BE2C (cell line): ENCODE measurements around the gene FAM32A.

Experiments used
- DNase-seq: peaks from one replicate; pipeline ENCODE4 v3.0.0-alpha.2; 2020
- H3K27me3 ChIP-seq: fragments of 250-450 bp; sonication (Bioruptor Pico); 2 replicates; pipeline ENCODE4 v1.5.1; 2020; ENCODE audit warnings: mild to moderate bottlenecking
- H3K36me3 ChIP-seq: fragments of 250-450 bp; sonication (Bioruptor Pico); 2 replicates; pipeline ENCODE4 v1.5.1; 2020; ENCODE audit warnings: mild to moderate bottlenecking
- H3K4me1 ChIP-seq: fragments of 250-450 bp; sonication (Bioruptor Pico); 2 replicates; pipeline ENCODE4 v1.5.1; 2020
- H3K4me3 ChIP-seq: 2 replicates; pipeline ENCODE4 v1.5.1; 2011; ENCODE audit warnings: low read depth, low read length
- H3K9me3 ChIP-seq: fragments of 250-450 bp; sonication (Bioruptor Pico); 2 replicates; pipeline ENCODE4 v1.5.1; 2020
- TF ChIP-seq, protein P1 (sequence below): IDR thresholded peaks from 2 replicates; pipeline ENCODE4 v1.5.1; 2012; ENCODE audit warnings: mild to moderate bottlenecking, low read depth, low read length

FAM32A gene

GRCh38 chr19:16197622-16198369, 12.6 kb downstream of the FAM32A start, which contains the start of gene AP1M1:
TSS of gene AP1M1 (plus strand) at chr19:16197911. CDS start at chr19:16198027, 116 bp downstream.
- peaks cover 8% of the 10 kb centered on the region; the same call in 1 of the 2 replicates for H3K36me3 ChIP-seq
- TF ChIP-seq, protein P1, sequence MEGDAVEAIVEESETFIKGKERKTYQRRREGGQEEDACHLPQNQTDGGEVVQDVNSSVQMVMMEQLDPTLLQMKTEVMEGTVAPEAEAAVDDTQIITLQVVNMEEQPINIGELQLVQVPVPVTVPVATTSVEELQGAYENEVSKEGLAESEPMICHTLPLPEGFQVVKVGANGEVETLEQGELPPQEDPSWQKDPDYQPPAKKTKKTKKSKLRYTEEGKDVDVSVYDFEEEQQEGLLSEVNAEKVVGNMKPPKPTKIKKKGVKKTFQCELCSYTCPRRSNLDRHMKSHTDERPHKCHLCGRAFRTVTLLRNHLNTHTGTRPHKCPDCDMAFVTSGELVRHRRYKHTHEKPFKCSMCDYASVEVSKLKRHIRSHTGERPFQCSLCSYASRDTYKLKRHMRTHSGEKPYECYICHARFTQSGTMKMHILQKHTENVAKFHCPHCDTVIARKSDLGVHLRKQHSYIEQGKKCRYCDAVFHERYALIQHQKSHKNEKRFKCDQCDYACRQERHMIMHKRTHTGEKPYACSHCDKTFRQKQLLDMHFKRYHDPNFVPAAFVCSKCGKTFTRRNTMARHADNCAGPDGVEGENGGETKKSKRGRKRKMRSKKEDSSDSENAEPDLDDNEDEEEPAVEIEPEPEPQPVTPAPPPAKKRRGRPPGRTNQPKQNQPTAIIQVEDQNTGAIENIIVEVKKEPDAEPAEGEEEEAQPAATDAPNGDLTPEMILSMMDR, result no peak
- peak within 1 kb of the TSS; percentile 96 for H3K4me3 ChIP-seq
- H3K27me3 ChIP-seq, result no peaks in the 10 kb centered on the region
- H3K4me1 ChIP-seq, result no peaks in the 10 kb centered on the region; the same call in 1 of the 2 replicates
- peak; percentile 99 for DNase-seq
- no peaks in the 10 kb centered on the region for H3K9me3 ChIP-seq

DNA sequence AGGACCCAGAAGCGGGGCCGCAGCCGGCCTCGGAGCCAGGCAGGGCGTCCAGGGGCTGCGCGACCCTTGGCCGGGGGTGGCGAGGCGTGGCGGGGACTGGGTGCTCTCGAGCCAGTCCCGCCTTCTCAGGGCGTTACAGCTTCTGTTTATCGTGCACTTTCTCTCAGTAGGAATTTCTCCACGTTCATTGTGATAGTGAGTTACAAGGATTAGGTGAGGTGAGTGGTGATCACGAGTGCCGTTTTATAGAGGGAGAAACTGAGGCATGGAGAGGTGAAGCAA, 13.1 kb downstream of the FAM32A start:
- TF ChIP-seq, protein P1, result no peak
- H3K4me1 ChIP-seq, result no peaks in the 10 kb centered on the region; the same call in 1 of the 2 replicates
- H3K9me3 ChIP-seq, result no peaks in the 10 kb centered on the region
- H3K36me3 ChIP-seq, result peaks cover 12% of the 10 kb centered on the region
- peak overlapping the region; percentile 96 for H3K4me3 ChIP-seq
- DNase-seq, result no peak
- H3K27me3 ChIP-seq, result no peaks in the 10 kb centered on the region

- Histone ChIP-seq H3K4me1 (no peaks in the 10 kb centered on the region; the same call in 1 of the 2 replicates), H3K9me3 (no peaks in the 10 kb centered on the region), H3K36me3 (peaks cover 21% of the 10 kb centered on the region), H3K4me3 (peak overlapping the region; percentile 96; the same call in 1 of the 2 replicates), H3K27me3 (no peaks in the 10 kb centered on the region)
- no peak for DNase-seq
- TF ChIP-seq, protein P1, result no peak
Observed at GRCh38 chr19:16199275-16199932, 14.2 kb downstream of the FAM32A start.

DNA sequence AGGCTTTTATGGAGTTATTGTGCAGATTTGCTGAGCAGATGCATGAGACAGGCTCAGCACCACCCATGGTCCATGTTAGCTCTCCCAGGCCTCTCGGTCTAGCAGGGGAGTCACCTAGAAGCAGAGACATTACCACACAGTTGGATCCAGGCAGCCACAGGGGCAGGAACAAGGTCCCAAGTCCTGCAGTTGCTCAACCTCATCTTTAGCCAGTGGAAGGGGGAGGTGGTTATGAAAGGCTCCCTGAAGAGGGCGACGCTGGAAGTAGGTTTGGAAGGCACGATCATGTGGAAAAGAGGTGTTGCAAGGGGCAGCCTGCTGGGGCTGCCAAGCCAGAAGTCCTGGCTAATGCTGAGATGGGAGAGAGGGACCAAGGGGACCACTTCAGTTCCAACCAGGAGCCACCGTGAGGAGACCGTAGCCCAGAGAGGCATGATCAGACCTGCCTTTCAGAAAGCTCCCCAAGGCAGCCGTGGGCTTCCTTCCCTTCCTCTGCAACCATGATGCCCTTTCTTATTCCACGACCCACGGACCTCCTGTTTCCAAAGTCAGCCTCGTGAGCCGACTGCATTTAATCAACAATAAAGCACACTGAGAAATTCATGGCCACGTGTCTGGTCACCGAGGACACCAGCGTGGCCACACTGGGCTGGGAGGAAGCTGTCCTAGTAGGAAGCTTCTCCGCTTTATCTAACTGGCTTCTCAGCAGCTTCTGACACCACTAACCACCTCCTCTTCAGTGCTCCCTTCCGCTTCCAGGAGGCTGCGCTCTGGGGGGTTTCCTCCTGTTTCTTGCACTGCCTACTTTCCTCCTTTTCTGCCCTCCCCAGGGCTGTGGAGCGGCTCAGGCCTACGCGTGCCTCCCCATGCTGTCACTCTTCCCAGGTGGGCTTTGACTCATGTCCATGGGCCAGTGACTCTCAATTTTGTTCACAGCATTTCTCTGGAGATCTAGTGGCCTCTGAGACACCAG, 15.1 kb downstream of the FAM32A start:
- Histone ChIP-seq H3K4me1 (no peaks in the 10 kb centered on the region; the same call in 1 of the 2 replicates), H3K9me3 (no peaks in the 10 kb centered on the region), H3K27me3 (no peaks in the 10 kb centered on the region), H3K36me3 (peaks cover 25% of the 10 kb centered on the region), H3K4me3 (no peak overlapping the region)
- DNase-seq, result no peak
- TF ChIP-seq, protein P1, result no peak

DNA sequence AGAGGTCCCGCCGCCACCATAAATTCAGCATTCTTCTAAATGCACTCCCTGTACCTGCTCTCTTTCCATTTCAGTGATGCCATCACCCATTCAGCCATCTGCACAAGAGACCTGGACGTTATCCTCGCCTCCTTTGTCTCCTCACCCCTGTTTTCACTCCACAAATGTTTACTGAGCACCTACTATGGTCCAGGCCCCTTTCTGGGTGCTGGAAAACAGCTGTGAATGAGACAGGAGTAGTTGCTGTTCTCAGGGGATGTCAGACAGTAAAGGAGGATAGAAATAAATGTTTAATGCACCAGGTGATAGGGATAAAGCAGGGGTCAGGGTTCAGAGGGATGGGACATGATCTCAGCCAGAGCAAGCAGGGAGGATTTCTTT, 15.8 kb downstream of the FAM32A start:
- no peak for DNase-seq
- TF ChIP-seq, protein P1, result no peak
- Histone ChIP-seq H3K9me3 (no peaks in the 10 kb centered on the region), H3K4me1 (no peaks in the 10 kb centered on the region; the same call in 1 of the 2 replicates), H3K36me3 (peaks cover 30% of the 10 kb centered on the region), H3K4me3 (no peak overlapping the region), H3K27me3 (no peaks in the 10 kb centered on the region)
